HG03039 (cell line): Measurements from ENCODE around the gene MED13L.

Experiments
- ATAC-seq: cut with Tn5 transposase; IDR thresholded peaks from one replicate; pipeline ENCODE4 v1.9.1; 2021; ENCODE audit warnings: mild to moderate bottlenecking, moderate library complexity; ENCODE audit not compliant: unreplicated experiment

MED13L gene

DNA sequence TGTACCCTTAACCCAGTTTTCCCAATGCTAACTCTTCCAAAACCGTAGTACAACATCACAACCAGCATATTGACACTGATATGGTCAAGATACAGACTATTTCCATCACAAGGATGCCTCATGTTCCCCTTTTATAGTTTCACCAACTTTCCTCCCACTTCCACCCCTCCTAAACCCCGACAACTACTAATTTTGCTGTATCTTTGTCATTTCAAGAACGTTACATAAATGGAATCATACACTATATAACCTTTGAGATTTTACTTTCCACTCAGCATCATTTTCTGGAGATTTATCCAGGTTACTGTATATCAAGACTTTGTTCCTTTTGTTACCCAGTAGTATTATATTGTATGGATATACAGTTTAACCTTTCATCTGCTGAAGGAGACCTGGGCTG, 88.9 kb downstream of the MED13L start:
- ATAC-seq: no peak

DNA sequence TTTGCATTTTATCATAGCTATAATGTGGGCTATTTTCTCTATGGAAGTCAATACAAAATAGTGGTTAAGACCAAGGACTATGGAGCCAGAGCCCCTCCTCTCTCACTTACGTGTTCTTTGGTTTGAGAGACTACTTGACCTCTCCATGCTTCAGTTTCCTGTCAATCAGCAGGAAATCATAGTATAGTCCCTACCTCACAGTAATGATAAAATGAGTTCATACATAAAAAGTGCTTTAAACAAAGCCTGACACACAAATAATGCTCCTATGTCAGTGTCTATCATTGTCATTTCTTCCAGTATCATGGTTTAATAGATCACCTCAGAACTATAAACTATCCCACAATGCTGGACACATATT, 90.4 kb downstream of the MED13L start:
- no peak for ATAC-seq

- ATAC-seq: no peak
Measured at GRCh38 chr12:116186482-116187150, 90.9 kb downstream of the MED13L start.

DNA sequence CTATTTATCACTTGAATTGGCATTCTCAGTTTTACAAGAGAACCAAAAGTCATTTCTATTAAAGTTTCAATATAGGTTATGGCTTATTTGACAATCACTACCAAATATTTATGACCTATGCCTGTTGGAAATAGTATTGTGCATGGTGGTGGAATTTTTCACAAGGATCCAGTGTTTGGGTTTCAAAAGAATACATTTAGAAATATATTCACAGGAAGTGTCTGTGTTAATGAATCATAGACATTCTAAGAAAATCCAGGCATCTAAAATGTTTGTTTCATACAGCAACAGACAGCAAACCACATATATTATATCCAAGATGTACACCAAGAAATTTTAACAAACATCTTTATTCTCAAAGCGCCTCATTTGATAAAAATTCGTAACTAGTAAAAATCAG, 92.7 kb downstream of the MED13L start:
- ATAC-seq: no peak

DNA sequence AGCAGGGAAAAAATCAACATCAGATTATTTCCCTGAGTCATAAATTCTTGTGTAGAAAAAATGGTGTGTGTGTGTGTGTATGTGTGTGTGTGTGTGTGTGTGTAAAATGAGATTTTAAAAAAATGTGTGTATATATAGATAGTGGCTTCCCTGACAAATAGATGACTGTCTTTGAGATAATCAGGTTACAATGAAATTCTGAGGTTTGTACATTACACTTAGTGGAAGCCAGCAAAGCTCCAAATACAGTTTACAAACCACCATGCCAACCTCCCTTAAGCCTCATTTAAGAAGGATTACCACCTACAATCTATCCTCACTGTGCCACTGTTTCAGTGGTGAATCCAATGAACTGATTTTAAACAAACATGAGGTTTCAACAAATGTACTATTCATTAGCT, 93.8 kb downstream of the MED13L start:
- no peak for ATAC-seq

GRCh38 chr12:116182359-116183063, 95.0 kb downstream of the MED13L start:
- no peak for ATAC-seq

DNA sequence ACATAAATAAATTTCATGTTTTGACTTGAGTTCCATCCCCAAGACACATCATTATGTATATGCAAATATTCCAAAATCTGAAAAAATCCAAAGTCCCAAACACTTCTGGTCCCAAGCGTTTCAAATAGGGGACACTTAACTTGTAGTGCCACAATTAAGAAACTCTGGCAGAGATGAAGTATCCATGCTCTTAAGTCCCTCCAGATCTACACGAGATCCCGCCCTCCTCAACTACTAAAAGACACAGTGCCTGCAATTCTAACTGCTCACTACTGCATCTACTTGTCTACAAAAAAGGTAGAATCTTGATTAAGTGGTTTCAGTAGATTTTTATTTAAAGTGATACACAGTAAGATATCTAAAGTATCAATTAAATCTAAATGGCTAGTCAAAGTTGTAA, 97.0 kb downstream of the MED13L start:
- ATAC-seq: no peak

GRCh38 chr12:116179384-116179783, 98.1 kb downstream of the MED13L start:
- no peak for ATAC-seq

GRCh38 chr12:116177017-116177416, 100.5 kb downstream of the MED13L start:
- ATAC-seq: no peak

GRCh38 chr12:116174904-116175303, 102.6 kb downstream of the MED13L start:
- no peak for ATAC-seq

DNA sequence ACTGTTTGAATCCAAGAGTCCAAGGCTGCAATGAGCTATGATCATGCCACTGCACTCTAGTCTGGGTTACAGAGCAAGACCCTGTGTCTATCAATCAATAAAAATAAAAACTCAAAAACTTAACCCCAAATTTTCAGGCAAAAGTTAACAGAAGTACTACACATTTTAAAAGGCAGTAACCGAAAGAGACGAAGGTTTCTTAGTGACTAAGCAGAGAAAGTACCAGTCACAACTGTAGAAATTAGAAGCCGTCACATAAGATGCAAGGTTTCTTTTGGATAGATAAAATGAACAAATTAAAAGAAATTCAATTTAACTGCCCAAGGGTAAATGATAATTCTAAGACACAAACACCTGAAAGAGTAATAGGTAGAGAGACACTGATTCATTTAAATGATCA, 103.5 kb downstream of the MED13L start:
- ATAC-seq: no peak

DNA sequence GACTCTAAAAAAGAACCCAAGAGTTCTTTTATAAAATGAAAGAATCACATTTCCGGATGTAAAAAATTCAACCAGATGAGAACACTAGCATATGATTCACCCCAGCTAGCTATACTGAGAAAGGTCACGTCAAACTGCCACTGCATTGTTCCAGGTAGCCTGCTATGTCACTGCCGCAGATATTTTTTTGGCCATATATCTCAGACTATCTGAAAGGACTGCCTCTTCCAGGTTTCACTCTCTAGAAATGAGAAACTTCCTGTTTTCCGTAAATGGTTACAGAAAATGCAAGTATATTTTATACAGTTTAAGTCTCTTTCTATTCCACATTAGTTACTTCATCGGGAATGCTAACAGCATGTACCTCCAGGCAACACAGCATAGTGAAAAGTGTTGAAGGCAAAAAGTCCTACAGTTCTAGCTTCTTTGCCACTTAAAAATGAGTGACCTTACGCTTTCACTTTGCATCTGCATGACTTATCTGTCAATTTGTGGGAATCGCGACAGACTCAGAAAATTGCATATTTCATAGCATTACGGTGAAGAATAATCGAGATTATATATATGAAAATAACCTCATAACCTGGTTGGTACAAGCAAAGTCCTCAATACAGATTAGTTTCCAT, 105.2 kb downstream of the MED13L start:
- peak; percentile 73 for ATAC-seq

DNA sequence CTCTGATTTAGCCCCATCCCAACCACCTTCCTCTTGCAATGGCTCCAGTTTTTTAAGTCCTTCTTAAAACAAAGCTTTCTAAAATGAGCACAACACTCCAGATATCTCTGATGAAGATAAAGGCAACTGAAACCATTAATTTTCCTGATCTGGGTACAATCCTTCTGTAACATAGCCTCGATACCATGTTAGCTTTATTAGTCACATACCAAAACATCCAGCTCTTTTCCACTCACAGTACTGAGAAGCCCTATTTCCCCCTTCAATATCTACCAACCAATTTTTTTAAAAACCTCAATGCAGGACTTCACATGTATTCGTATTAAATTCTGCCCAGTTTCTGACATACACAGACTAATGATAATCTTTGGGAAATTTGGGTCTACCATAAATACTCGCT, 105.9 kb downstream of the MED13L start:
- ATAC-seq: no peak

DNA sequence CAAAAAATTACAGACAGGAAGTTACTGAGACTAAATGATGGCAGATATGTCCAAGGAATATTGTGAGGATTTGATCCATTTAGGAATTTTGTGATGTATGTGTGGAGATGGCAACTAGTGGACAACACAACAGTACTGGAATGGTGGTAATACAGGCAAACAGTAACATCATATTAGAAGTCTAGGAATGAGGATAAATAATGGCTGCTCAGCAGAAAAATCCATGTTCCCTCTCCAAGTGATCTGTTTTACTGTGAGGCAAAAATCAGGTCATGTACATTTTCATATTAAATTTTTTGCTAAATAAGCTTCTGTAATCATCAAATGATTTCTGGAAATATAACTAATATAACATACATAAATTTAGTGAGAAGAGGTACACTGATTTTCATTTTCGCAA, 108.4 kb downstream of the MED13L start:
- no peak for ATAC-seq

DNA sequence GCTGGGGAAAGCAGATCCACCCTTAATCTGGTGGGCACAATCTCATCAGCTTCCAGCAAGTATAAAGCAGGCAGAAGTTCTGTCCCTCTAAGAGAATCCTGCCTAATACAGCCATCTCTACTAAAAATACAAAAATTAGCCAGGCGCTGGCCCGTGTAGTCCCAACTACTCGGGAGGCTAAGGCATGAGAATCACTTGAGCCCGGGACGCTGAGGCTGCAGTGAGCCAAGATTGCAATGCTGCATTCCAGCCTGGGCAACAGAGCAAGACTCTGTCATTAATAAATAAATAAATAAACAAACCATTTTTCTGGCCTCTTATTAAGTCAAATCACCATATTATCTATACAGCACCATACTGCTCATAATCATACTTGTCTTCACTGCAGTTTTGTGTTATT, 111.2 kb downstream of the MED13L start:
- ATAC-seq: no peak

- no peak for ATAC-seq
Measured at GRCh38 chr12:116165036-116165425, 112.5 kb downstream of the MED13L start.

- ATAC-seq: no peak
Measured at GRCh38 chr12:116164250-116165035, 113.0 kb downstream of the MED13L start.

DNA sequence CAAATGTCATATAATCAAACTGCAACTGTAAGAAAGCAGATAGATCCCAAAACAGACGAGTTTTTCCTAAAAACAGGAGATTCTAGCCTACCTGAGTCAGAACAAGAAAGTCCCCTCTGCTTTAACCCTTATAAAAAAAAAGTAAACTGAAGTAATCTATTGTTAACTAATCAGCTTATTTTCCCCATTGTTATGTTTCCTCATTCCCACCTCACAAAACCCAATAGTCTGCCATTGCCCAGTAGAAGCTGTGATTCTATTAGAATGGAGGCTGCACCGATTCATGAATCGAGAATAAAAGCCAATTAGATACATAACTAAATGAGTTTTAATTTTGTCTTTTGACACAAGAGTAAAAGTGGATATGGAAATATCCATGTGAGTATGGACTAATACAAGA, 115.4 kb downstream of the MED13L start:
- no peak for ATAC-seq

- no peak for ATAC-seq
Measured at GRCh38 chr12:116161588-116161987, 115.9 kb downstream of the MED13L start.

GRCh38 chr12:116160883-116161458, 116.5 kb downstream of the MED13L start:
- no peak for ATAC-seq

- no peak for ATAC-seq
Measured at GRCh38 chr12:116160231-116160630, 117.3 kb downstream of the MED13L start.
